ENCODE measurements around the gene FBXL2.
"Not testable (repeated sequence)": the region's sequence is repeated elsewhere in the genome, so short reads cannot be mapped to it uniquely, and the experiment has no call there.

The FBXL2 gene

DNA sequence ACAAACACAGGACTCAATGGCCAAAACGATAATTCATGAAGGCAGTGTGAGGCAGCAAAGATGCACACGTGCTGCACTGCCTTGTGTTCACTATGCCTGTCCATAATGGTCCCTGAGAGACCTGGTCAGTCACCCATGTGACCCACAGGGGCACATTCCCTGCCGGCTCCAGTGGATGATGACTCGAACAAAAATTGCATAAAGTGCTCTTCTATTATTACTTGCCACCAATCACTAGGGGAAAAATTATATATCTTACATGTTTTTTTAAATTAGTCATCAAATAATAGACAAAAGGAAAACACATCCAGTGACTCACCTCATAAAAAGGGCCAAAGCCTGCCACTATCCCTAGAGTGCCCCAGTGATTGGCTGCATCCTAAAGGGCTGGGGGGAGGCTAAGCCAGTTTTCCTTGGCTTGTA, 115.5 kb downstream of the FBXL2 start:
- TF ChIP-seq, protein P1, sequence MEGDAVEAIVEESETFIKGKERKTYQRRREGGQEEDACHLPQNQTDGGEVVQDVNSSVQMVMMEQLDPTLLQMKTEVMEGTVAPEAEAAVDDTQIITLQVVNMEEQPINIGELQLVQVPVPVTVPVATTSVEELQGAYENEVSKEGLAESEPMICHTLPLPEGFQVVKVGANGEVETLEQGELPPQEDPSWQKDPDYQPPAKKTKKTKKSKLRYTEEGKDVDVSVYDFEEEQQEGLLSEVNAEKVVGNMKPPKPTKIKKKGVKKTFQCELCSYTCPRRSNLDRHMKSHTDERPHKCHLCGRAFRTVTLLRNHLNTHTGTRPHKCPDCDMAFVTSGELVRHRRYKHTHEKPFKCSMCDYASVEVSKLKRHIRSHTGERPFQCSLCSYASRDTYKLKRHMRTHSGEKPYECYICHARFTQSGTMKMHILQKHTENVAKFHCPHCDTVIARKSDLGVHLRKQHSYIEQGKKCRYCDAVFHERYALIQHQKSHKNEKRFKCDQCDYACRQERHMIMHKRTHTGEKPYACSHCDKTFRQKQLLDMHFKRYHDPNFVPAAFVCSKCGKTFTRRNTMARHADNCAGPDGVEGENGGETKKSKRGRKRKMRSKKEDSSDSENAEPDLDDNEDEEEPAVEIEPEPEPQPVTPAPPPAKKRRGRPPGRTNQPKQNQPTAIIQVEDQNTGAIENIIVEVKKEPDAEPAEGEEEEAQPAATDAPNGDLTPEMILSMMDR (IDR thresholded peaks at IDR 0.05; ENCODE audit: borderline replicate concordance, insufficient read depth, low read depth, low read length), result no peak
- H3K4me3 ChIP-seq (ENCODE audit: low read depth, low read length), result no peak overlapping the region

DNA sequence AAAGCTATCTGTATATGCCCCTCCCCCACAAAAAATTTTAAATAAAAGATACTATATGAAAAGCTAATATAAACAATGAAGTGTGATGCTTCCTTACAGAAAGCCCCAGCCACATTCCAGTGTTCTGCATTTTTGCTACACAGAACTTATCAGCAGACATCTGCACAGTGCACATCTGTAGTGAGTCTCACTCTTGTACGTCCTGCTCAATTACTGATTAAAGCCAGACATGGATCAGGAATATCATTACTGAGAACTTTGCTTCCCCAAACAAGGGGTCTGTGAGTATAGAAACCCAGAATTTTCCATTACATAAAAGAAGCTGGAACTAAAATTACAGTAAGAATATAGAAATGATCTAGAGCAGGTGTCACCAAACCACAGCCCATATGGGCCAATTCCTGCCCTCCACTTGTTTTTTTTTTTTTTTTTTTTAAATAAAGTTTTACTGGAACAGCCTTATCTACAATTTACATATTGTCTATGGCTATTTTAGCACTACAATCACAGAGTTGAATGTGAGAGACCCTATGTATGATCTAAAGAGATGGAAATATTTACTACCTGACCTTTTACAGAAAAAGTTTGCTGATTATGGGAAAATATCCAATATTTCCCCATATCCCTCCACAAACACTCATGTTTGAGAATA, 117.3 kb downstream of the FBXL2 start:
- TF ChIP-seq, protein P1 (IDR thresholded peaks at IDR 0.05; ENCODE audit: borderline replicate concordance, insufficient read depth, low read depth, low read length), result no peak

DNA sequence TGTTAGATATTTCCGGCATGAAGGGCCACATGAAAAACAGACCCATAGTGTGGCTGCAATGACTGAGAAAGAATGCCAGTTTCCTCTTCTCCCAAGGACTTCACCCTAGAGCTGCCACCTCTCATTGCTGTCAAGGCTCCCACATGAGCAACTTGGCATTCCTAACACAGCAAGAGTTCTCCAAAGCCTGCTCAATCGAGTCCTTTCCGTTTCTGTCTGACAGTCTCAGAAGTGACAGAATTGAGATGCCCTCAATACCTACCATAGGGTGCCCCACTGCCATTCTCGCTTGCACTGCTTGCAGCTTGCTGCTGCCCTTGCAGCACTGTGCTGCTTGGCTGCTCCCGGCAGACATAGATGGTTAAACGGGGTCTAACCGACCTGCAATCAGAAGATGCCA, 118.7 kb downstream of the FBXL2 start:
- TF ChIP-seq, protein P1 (IDR thresholded peaks at IDR 0.05; ENCODE audit: borderline replicate concordance, insufficient read depth, low read depth, low read length), result no peak
- no peak overlapping the region for H3K4me3 ChIP-seq (ENCODE audit: low read depth, low read length)

More for the DNA sequence above, 117.3 kb downstream of the FBXL2 start:
- no peak overlapping the region for H3K4me3 ChIP-seq (ENCODE audit: low read depth, low read length)

DNA sequence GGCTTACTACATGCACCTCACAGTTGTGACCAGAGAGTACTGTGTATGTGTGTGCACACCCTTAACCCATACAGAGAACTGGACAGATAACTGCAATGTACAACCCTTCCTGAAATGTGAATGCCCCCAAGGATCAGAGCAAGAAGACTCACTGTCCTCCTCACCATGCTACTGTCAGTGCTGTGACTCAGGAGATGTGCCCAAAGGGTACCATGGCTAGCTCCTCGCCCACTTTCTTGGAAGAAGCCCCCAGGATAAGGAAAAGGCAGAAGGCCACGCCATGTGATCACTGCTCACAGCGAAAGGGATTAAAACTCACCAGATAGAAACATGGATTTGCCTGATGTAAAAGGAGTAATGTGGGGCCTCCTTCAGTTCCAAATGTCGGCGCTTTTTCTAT, 121.2 kb downstream of the FBXL2 start:
- TF ChIP-seq, protein P1 (IDR thresholded peaks at IDR 0.05; ENCODE audit: borderline replicate concordance, insufficient read depth, low read depth, low read length), result no peak
- H3K4me3 ChIP-seq (ENCODE audit: low read depth, low read length), result no peak overlapping the region

DNA sequence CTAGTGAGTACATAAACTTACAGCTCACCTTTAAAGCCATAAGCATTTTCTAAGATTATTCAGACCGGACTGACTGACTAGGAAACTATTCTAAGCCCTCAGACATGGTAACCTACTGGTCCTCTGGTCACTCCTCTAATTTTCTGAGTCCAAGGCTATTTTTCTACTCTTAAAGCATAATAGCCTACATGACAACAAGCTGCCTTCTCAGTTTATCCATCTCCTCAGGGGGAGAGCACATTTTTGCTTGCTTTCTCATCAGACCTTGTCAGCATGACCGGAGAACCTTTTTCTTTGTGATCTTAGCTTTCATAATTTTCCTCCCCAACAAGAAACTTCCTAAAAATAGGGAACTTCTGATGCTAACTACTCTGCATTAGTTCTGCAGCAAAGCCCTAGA, 124.5 kb downstream of the FBXL2 start:
- TF ChIP-seq, protein P1 (IDR thresholded peaks at IDR 0.05; ENCODE audit: borderline replicate concordance, insufficient read depth, low read depth, low read length), result no peak
- H3K4me3 ChIP-seq (ENCODE audit: low read depth, low read length), result no peak overlapping the region

DNA sequence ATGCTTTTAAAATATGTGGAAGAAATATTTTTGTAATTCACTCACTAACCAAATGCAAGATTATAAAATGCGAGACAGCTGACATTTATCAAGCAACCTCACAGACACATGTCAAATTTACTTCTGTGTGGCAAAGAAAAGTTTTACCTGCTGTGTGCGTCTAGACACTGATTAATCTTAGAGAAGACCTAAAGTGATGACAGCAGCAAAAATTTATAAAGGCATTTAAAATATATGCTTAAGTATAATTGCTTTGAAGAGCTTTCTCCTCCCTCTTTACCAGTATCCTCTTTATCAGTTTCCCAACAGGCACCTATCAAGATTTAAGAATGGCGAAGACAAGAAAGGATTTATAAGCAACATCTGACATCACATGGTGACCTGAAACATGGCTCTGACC, 125.7 kb downstream of the FBXL2 start:
- TF ChIP-seq, protein P1 (IDR thresholded peaks at IDR 0.05; ENCODE audit: borderline replicate concordance, insufficient read depth, low read depth, low read length), result no peak

DNA sequence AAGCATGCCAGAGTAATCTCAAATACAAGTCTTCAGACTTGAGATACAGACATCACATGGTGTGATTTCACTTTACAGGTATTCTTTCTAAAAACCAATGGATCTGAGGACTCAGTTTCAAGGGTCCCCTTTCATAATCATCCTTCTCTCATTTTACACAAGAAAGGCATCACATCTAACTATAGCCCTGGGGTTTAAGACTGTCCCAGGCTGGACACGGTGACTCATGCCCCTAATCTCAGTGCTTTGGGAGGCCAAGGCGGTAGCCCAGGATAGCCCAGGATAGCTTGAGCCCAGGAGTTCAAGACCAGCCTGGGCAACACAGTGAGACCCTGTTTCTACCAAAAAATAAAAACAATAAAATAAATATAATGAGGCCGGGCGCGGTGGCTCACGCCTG, 126.5 kb downstream of the FBXL2 start:
- H3K4me3 ChIP-seq (ENCODE audit: low read depth, low read length), result no peak overlapping the region

More for the DNA sequence above, 125.7 kb downstream of the FBXL2 start:
- no peak overlapping the region for H3K4me3 ChIP-seq (ENCODE audit: low read depth, low read length)

DNA sequence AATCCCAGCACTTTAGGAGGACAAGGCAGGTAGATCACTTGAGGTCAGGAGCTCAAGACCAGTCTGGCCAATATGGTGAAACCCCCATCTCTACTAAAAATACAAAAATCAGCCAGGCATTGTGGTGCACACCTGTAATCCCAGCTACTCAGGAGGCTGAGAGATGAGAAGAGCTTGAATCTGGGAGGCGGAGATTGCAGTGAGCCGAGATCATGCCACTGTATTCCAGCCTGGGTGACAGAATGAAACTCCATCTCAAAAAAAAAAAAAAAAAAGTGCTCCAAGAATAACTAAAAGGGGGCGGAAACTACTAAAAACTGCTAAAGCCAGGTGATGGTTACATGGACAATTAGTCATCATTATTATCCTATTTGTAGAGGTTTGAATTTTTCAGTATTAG, 133.6 kb downstream of the FBXL2 start:
- H3K4me3 ChIP-seq (ENCODE audit: low read depth, low read length), result not testable (repeated sequence)

More for the DNA sequence above, 126.5 kb downstream of the FBXL2 start:
- TF ChIP-seq, protein P1 (IDR thresholded peaks at IDR 0.05; ENCODE audit: borderline replicate concordance, insufficient read depth, low read depth, low read length), result no peak

All from GM12875 (cell line).